GM10266 (cell line): Measurements from ENCODE around the gene CDH7.

Source experiments
- DNase-seq: peaks from one replicate; pipeline ENCODE4 v3.0.0; 2012; ENCODE audit errors: extremely low spot score
- TF ChIP-seq, protein P1 (sequence below): IDR thresholded peaks from 2 replicates; pipeline ENCODE4 v1.5.1; 2012; ENCODE audit warnings: mild to moderate bottlenecking, low read depth; ENCODE audit not compliant: control insufficient read depth, insufficient read depth; ENCODE audit errors: missing control alignments

Gene CDH7

GRCh38 chr18:65737471-65737955 lies 13.3 kb upstream of the CDH7 start:
- TF ChIP-seq, protein P1, sequence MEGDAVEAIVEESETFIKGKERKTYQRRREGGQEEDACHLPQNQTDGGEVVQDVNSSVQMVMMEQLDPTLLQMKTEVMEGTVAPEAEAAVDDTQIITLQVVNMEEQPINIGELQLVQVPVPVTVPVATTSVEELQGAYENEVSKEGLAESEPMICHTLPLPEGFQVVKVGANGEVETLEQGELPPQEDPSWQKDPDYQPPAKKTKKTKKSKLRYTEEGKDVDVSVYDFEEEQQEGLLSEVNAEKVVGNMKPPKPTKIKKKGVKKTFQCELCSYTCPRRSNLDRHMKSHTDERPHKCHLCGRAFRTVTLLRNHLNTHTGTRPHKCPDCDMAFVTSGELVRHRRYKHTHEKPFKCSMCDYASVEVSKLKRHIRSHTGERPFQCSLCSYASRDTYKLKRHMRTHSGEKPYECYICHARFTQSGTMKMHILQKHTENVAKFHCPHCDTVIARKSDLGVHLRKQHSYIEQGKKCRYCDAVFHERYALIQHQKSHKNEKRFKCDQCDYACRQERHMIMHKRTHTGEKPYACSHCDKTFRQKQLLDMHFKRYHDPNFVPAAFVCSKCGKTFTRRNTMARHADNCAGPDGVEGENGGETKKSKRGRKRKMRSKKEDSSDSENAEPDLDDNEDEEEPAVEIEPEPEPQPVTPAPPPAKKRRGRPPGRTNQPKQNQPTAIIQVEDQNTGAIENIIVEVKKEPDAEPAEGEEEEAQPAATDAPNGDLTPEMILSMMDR: no peak
- DNase-seq: no peak

DNA sequence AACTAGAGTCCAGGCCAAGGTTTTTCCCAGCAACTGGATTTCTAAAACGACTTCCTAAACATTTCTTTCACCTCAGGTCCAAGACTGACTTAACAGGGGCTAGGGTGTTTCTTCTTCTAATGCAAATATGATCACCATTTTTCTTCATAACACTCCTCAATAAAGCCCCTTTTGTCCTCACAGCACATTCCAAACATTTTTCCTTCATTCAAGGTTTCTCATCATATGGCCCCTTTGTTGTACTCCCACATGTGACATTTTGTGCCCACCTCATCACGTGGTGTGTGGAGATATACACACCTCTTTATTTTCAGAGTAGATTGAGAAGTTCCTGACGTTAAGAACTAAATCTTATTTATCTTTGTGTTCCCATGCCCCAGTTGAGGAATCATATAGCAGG lies 3.9 kb upstream of the CDH7 start:
- TF ChIP-seq, protein P1: no peak
- no peak for DNase-seq

DNA sequence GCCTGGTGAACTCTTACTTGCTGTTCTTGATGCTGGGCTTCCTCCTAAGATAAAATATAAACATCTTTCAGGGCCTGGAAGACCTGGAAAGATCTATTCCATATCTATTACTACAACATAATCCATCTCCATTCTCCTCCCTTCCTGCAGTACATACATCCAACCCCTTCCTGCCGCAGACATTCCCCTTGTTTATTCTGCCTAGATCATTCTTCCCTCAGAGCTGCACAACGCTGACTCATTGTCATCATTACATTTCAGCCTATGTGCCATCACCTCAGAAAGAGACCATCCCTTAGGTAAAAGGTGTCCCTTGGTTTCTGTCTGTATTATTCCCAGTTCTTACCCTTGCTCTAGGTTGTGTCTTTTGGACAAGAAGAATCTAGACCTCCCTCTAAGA lies 2.5 kb upstream of the CDH7 start:
- TF ChIP-seq, protein P1: no peak
- DNase-seq: no peak

DNA sequence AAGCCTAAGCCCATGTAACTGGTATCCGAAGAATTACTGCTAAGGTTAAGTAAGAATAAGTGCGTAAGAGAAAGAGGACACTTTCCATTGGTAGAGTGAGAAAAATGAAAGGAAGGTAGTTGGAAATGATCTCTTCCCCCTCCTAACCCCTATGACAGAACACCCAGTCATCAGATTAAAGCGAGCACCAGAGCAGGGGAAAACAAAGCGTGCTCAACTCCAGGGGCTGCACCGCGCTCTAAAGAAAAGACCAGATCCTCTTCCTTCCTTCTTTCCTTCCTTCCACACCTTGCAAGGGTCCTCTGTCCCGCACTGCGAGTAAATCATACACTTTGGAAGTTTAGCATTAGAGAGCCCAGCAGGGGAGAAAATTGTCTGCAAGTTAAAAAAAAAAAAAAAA lies 971 bp upstream of the CDH7 start:
- TF ChIP-seq, protein P1: no peak

GRCh38 chr18:65751155-65752085 lies 608 bp downstream of the CDH7 start:
- TF ChIP-seq, protein P1: no peak
- DNase-seq: no peak

More for the DNA sequence above, 971 bp upstream of the CDH7 start:
- DNase-seq: no peak

DNA sequence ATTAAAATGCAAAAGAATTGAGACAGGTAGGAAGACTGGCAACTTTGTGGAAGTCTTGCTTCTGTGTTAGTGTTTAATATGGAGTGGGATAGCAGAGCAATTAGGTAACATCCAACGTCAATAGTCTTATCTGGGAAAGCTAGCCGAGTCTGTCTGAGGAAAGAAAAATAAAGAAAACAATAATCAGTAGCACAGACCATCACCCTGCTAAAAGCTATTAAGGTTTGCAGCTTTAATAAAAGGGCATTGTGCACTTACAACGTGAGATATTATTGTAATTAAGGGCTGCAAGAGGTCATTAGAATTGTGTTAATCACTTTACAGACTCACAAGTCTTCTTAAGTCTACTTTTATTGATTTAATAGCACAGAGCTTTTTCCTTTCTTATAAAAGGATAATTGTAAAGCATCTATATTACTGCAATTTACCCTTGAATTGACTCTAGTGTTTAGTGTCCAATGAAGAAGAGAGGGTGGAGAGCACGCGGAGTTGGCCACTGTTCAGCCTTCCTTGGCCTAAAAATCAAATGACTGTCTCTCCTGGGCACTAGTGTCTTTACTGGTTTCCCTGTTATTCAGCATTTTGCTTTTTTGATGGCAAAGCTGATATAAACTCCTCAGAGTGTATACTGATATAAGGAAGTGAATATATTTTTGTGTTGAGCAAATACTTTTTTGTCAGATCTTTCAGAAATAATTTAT lies 2.0 kb downstream of the CDH7 start:
- TF ChIP-seq, protein P1: no peak
- DNase-seq: no peak
